Limb (tissue), 2 donors: ENCODE results near the gene KRTAP10-2.
"Not testable (repeated sequence)": the region's sequence is repeated elsewhere in the genome, so short reads cannot be mapped to it uniquely, and the experiment has no call there.

Experiments used
- DNase-seq, 2 donors: peaks; one replicate each; pipeline ENCODE4 v3.0.0-alpha.2; 2016; ENCODE audit errors: extremely low spot score in 2 of 2

The KRTAP10-2 gene, protein sequence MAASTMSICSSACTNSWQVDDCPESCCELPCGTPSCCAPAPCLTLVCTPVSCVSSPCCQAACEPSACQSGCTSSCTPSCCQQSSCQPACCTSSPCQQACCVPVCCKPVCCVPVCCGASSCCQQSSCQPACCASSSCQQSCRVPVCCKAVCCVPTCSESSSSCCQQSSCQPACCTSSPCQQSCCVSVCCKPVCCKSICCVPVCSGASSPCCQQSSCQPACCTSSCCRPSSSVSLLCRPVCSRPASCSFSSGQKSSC

GRCh38 chr21:44551340-44551961 is at the start of gene KRTAP10-2:
TSS of gene KRTAP10-2 (minus strand) at chr21:44551505. CDS start at chr21:44551458, 47 bp downstream.
- no peak for DNase-seq

- not testable (repeated sequence) for DNase-seq
Measured at GRCh38 chr21:44601091-44601490, 49.8 kb upstream of the KRTAP10-2 start.

DNA sequence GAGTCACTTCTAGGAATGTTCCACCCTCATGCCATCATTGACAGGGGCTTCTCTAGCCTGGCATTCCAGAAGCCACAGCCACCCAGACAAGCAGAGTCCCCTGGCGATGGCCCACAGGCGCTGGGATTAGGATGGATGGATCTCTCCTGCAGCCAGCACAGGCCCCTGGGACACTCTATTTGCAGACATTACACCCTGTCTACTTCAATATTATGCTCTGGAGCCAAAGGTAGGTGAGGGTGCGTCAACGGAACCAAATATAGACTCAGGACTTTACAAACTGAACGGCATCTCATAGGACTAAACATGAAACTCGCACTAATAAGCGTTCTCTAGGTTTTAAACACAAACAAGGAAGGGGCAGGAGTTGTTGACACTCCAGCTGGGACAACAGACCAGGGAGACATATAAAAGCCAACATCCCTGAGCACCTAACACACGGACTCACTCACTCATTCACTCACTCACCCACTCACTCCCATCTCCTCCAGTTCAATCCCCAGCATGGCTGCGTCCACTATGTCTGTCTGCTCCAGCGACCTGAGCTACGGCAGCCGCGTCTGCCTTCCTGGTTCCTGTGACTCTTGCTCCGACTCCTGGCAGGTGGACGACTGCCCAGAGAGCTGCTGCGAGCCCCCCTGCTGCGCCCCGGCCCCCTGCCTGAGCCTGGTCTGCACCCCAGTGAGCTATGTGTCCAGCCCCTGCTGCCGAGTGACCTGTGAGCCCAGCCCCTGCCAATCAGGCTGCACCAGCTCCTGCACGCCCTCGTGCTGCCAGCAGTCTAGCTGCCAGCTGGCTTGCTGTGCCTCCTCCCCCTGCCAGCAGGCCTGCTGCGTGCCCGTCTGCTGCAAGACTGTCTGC is 49.0 kb upstream of the KRTAP10-2 start, which contains the start of gene KRTAP10-7:
KRTAP10-7 (plus strand) TSS at position 480 of the 861 bp plus-strand sequence; CDS start at position 505, 25 bp downstream.
- not testable (repeated sequence) for DNase-seq

DNA sequence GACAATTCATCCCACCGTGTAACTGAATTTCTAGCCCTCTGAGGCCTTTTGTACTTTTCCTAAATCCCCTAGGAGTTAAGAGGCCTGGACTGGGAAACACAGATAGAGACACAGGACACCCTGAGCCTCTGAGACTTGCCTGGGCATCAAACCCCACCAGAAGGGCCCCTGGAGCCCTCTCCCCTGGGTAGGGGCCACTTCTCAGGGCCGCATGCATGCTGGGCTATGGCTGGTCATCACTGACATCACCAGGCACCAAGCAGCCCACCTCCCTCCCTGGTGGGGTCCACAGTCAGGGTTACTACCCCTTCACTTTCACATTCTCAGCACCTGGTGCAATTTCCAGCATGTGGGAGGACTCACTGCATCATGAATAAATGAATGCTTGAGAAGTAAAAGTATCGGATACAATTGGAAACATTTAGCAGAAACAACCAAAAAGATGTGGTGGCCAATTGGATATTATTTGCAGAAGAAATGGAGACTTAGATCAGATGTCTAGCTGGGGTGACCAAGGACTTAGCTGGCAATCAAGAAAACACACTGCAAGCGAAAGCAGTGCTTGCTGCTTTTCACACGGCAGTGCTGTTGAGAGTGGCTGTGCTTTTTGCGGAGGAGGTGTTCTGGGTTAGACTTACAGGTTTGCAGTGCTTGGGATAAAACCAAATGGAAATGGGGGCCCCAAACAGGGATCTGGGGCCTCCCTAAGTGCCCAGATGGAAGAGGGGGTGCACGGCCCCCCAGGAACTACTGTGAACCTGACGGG is 48.1 kb upstream of the KRTAP10-2 start:
- DNase-seq = no peak

GRCh38 chr21:44598061-44598460 is 46.8 kb upstream of the KRTAP10-2 start:
- no peak for DNase-seq

GRCh38 chr21:44596068-44596725 is 44.9 kb upstream of the KRTAP10-2 start:
- DNase-seq = no peak

- DNase-seq = no peak
Measured at GRCh38 chr21:44595524-44595923, 44.2 kb upstream of the KRTAP10-2 start.

DNA sequence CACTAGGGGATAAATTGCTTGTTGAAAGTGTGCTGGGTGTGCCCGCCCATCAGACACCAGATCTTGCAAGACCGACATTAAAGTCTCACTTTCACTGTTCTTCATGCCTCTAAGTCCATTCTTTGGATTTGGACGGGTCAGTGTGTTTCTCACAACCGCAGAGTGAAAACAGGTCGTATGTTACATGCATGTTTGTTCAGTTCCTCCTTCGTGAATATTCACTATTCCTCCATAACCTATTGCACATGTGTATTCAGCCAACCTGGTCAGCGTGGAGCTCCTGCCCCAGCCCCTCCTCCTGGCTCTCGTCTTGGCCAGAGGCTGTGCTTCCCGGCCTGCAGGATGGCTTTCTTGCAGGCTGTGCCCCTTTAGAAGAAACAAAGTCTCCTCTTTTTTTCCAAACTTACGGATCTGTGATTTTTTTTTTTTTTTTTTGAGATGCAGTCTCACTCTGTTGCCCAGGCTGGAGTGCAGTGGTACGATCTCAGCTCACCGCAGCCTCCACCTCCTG is 43.2 kb upstream of the KRTAP10-2 start:
- no peak for DNase-seq

DNA sequence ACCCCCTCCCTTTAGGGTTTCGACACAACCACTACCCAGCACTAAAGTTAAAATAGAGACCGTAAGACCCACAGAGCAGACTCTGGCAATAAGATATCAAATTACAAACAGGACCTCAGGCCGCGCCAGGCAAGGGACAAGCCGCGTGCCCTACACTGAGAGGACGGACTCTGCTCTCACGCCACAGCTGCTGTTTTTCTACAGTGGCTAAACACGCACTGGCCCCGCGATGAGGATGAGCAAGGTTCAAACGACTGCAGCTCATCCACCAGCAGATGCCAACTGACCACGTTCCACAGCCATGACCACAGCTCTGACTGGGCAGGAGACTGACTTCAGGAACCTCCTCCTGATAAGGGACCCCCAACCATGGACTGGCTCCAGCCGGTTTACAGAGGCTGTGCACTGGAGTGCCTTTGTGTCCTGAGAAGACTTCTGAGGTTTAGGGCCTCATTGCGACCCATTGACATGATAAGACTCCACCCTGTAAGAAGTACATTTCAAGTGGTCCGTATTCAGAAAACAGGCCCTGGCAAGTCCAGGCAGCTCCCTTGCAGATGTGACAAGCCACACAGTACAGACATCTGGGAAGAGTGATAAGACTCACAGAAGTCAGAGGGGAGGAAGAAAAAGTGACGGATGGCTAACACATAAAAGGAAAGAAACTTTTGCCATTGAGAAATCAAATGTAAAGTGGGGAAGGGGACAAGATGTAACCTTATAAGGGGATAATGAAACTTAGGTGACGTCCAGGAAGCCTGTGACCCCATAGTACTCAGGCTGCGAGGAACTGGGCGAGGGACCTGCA is 42.5 kb upstream of the KRTAP10-2 start:
- no peak for DNase-seq

DNA sequence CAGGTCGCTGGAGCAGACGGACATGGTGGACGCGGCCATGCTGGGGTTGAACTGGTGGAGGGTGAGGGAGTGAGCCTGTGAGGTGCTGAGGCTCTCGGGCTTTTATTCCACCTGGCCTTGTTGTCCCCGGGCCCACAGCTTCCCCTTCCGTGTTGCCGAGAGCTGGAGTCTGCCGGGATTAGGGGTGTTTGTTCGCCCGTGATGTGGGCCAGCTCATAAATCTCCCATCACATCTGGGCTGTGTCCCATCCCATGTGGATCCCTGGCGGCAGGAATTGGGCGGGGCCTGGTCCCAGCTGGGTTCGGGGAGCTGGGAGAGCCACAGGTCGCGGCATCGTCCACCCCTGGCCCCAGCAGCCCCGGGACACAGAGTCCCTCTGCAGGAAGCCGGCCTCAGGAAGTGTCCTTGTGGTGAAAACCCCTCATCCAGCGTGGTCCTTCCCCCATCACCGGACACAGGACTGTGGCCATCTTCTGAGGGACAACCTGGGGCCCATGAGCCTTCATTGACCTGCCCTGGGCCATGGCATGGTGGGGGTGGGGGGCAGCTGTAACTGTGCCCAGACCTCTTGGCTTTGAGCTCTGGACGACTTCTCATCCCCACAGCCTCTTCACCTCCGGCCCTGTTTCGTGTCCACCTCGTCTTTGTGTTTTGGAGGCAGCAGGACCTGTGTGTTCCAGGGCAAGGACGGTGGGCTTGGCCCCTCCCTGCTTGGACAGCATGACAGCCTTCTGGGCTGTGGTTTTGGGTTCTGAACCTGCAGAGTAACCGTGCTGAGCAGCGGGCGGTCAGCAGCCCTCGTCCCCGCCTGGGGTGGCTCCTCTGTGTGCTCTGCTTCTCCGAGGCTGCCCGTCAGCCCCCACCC is 41.4 kb upstream of the KRTAP10-2 start, which contains the start of gene KRTAP10-6:
KRTAP10-6 (minus strand) TSS at position 60 of the 866 bp plus-strand sequence; CDS start at position 39, 21 bp downstream.
- peak in 1 of 2 donors; percentile 23 for DNase-seq

DNA sequence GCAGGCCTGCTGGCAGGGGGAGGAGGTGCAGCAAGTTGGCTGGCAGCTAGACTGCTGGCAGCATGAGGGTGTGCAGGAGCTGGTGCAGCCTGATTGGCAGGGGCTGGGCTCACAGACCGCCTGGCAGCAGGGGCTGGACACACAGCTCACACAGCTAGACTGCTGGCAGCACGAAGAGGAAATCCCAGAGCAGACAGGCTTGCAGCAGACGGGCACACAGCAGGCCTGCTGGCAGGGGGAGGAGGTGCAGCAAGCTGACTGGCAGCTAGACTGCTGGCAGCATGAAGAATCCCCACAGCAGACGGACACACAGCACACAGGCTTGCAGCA is 40.5 kb upstream of the KRTAP10-2 start:
- not testable (repeated sequence) for DNase-seq

GRCh38 chr21:44590897-44591800 is 39.8 kb upstream of the KRTAP10-2 start:
- not testable (repeated sequence) for DNase-seq

- peak in 1 of 2 donors; percentile 15 for DNase-seq
Measured at GRCh38 chr21:44590311-44590721, 39.0 kb upstream of the KRTAP10-2 start.

DNA sequence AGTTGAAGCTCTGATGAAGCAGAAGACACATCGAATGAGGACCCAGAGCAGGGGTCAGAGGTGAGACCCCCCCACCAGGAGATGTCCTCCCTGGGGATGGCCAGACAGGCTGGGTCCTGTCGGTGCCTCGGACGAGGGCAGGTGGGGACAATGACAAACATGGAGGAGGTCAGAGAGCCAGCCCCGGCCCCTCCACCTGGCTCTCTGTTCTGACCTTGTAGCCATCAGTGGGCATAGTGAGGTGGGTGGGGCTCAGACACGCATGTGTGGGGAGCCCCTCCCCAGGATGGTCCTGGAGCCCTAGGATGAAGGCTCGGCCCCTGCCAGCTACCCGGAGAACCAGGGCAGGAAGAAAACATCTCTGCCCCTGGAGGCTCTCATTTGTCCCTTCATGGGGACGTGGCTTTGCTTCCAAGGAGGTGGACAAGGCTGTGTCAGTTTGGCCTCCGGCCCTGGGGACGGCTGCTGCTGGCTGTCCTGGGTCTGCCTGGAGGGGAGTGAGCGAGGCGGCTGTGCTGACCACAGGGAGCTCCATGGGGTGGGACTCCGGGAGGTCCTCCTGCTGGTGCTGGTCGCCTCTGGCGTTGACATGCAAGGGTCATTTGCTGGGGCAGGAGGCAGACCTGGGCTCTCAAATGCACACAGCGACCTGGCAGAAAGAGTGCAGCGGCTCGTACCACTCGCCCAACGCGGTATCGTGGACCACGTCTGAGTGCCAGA is 38.4 kb upstream of the KRTAP10-2 start:
- no peak for DNase-seq

- no peak for DNase-seq
Measured at GRCh38 chr21:44589094-44589493, 37.8 kb upstream of the KRTAP10-2 start.

- no peak for DNase-seq
Measured at GRCh38 chr21:44585892-44586291, 34.6 kb upstream of the KRTAP10-2 start.

DNA sequence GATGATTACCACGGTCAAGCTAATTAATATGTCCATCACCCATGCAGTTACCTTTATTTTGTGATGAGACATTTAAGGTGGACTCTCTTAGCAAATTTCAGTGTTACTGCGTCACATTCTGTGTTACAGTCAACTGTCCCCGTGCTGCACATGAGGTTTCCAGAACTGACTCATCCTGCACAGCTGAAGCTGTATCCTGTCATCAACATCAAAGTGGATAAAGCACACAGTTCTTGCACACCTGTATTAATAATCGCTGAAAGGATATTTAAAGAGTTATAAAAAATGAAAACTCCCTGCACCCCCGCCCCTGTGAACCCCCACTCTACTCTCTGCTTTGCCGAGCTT is 32.5 kb upstream of the KRTAP10-2 start:
- no peak for DNase-seq
